BE2C (cell line): ENCODE results near the gene ATP7B.
"Not testable (repeated sequence)": the region's sequence is repeated elsewhere in the genome, so short reads cannot be mapped to it uniquely, and the experiment has no call there.

ENCODE experiments used
- DNase-seq: peaks from one replicate; pipeline ENCODE4 v3.0.0-alpha.2; 2020
- H3K27me3 ChIP-seq: fragments of 250-450 bp; sonication (Bioruptor Pico); 2 replicates; pipeline ENCODE4 v1.5.1; 2020; ENCODE audit warnings: mild to moderate bottlenecking
- H3K36me3 ChIP-seq: fragments of 250-450 bp; sonication (Bioruptor Pico); 2 replicates; pipeline ENCODE4 v1.5.1; 2020; ENCODE audit warnings: mild to moderate bottlenecking
- H3K4me1 ChIP-seq: fragments of 250-450 bp; sonication (Bioruptor Pico); 2 replicates; pipeline ENCODE4 v1.5.1; 2020
- H3K4me3 ChIP-seq: 2 replicates; pipeline ENCODE4 v1.5.1; 2011; ENCODE audit warnings: low read depth, low read length
- H3K9me3 ChIP-seq: fragments of 250-450 bp; sonication (Bioruptor Pico); 2 replicates; pipeline ENCODE4 v1.5.1; 2020
- TF ChIP-seq, protein P1 (sequence below): IDR thresholded peaks from 2 replicates; pipeline ENCODE4 v1.5.1; 2012; ENCODE audit warnings: mild to moderate bottlenecking, low read depth, low read length

Gene ATP7B

DNA sequence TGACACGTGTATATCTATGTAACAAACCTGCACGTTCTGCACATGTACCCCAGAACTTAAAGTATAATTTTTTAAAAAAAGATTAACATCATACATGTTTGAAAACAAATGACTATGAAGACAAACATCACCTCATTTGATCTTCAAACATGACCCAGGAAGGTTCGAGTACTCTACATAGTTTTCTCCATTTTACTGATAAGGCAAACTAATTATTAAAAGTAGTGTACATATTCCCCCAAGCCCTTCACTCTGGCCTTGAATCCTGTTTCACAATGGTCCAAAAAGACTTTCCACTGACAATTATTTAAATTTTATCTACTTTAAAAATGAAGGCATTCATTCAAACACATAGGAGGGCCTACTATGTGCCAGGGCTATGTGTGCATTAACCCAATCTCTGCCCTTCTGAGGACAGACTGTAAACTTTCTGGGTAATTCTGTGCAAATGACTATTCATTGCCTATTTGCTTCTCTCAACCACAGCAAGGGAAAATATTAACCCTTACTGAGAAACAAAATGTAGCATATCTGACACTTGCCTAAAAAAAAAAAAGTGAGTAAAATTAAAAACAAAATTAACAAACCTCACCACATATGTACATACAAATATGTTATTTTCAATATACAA is 22.1 kb downstream of the ATP7B start:
- H3K36me3 ChIP-seq, result no peaks in the 10 kb centered on the region
- DNase-seq, result no peak
- TF ChIP-seq, protein P1, sequence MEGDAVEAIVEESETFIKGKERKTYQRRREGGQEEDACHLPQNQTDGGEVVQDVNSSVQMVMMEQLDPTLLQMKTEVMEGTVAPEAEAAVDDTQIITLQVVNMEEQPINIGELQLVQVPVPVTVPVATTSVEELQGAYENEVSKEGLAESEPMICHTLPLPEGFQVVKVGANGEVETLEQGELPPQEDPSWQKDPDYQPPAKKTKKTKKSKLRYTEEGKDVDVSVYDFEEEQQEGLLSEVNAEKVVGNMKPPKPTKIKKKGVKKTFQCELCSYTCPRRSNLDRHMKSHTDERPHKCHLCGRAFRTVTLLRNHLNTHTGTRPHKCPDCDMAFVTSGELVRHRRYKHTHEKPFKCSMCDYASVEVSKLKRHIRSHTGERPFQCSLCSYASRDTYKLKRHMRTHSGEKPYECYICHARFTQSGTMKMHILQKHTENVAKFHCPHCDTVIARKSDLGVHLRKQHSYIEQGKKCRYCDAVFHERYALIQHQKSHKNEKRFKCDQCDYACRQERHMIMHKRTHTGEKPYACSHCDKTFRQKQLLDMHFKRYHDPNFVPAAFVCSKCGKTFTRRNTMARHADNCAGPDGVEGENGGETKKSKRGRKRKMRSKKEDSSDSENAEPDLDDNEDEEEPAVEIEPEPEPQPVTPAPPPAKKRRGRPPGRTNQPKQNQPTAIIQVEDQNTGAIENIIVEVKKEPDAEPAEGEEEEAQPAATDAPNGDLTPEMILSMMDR, result no peak
- H3K4me1 ChIP-seq, result no peaks in the 10 kb centered on the region
- no peak overlapping the region for H3K4me3 ChIP-seq
- H3K27me3 ChIP-seq, result peaks cover 6% of the 10 kb centered on the region
- H3K9me3 ChIP-seq, result no peaks in the 10 kb centered on the region

DNA sequence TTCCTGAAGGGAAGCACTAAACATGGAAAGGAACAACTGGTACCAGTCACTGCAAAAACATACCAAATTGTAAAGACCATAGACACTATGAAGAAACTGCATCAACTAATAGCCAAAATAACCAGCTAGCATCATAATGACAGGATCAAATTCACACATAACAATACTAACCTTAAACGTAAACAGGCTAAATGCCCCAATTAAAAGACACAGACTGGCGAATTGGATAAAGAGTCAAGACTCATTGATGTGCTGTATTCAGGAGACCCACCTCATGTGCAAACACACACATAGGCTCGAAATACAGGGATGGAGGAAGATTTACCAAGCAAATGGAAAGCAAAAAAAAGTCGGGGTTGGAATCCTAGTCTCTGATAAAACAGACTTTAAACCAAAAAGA is 26.3 kb downstream of the ATP7B start:
- not testable (repeated sequence) for DNase-seq, H3K36me3 ChIP-seq, H3K9me3 ChIP-seq, H3K27me3 ChIP-seq, H3K4me1 ChIP-seq, H3K4me3 ChIP-seq

DNA sequence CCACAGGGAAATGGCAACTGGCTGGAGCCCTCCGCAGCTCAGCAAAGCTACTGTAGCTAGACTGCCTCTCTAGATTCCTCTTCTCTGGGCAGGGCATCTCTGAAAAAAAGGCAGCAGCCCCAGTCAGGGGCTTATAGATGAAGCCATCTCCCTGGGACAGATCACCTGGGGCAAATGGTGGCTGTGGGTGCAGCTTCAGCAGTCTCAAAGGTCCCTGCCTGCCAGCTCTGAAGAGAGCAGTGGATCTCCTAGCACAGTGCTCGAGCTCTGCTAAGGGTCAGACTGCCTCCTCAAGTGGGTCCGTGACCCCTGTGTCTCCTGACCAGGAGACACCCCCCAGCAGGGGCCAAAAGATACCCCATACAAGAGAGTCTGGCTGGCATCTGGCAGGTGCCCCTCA is 28.0 kb downstream of the ATP7B start:
- H3K36me3 ChIP-seq, DNase-seq, H3K4me3 ChIP-seq, H3K27me3 ChIP-seq, H3K4me1 ChIP-seq, H3K9me3 ChIP-seq: not testable (repeated sequence)

DNA sequence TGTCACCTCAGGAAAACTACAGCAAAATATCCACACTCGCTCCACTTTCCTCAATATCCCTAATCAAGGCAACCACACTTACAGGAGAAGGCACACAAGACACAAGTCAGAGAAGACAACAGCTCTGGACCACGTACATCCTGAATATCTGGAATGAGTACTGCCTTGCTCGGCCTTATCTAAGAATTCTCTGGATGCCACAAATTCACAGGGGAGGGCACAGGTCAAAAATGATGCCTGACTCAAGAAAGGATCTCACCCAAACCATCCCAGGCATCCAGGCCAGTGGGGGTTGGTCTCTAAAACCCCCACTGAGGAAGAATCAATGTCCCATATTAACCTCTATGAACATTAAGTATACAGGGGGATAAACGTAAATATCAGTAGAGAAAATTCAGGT is 29.9 kb downstream of the ATP7B start:
- no peak for DNase-seq
- TF ChIP-seq, protein P1, result no peak
- Histone ChIP-seq H3K9me3 (no peaks in the 10 kb centered on the region), H3K4me3 (no peak overlapping the region), H3K4me1 (no peaks in the 10 kb centered on the region), H3K27me3 (peaks cover 2% of the 10 kb centered on the region; the same call in 1 of the 2 replicates), H3K36me3 (no peaks in the 10 kb centered on the region)

DNA sequence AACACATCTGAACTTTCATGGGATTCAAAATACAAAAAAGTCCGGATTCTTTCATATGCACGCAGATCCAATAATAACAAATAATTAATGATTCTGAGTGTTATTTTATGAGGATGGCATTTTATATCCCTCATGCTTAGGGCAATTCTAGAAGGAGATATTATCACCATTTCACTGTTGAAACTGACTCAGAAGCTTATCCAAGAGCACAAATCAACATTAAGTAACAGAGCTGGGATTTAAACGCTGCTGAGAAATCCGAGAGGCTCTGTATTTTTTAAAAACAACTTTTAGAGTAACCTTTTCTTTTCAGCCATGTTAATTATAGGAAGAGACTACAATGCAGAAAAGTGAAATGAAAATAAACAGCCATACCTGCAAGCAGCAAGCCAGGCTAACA is 30.3 kb downstream of the ATP7B start:
- peaks cover 2% of the 10 kb centered on the region; the same call in 1 of the 2 replicates for H3K27me3 ChIP-seq
- H3K9me3 ChIP-seq, result no peaks in the 10 kb centered on the region
- TF ChIP-seq, protein P1, result no peak
- no peak overlapping the region for H3K4me3 ChIP-seq
- no peaks in the 10 kb centered on the region for H3K36me3 ChIP-seq
- H3K4me1 ChIP-seq, result no peaks in the 10 kb centered on the region
- no peak for DNase-seq

DNA sequence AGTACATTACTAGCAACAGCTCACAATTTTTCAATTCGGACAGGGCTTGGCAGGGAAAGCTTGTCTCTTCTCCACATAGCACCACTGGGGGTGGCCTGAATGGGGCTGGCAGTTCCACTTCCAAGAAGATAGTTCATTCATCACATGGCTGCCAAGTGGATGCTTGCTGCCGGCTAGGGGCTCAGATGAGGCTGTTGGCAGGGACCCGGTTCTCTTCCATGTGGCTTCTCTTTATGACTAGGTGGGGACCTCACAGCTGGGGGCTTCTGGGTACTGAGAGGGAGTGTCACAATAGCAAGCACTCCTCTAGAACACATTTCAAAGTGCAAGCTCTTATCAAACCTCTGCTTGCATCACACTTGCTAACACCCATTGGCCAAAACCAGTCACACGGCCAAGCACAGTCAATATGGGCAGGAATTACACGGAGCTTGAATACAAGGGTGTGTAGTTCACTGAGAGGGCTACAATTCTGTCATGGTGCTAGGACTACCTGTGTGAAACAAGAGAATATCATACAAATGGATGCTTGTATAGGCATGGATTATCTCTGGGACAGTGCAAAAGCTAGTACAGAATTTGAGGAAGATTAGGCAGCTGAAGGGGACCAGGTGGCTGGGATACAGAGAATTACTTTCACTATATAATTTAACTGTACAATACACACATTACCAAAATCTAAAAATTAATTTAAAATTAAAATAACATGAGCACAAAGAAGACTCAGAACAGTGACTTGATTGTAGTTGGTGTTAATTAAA is 32.3 kb downstream of the ATP7B start:
- H3K9me3 ChIP-seq, result no peaks in the 10 kb centered on the region
- TF ChIP-seq, protein P1, result no peak
- no peak for DNase-seq
- H3K36me3 ChIP-seq, result no peaks in the 10 kb centered on the region
- H3K4me1 ChIP-seq, result no peaks in the 10 kb centered on the region
- no peaks in the 10 kb centered on the region for H3K27me3 ChIP-seq
- H3K4me3 ChIP-seq, result no peak overlapping the region

DNA sequence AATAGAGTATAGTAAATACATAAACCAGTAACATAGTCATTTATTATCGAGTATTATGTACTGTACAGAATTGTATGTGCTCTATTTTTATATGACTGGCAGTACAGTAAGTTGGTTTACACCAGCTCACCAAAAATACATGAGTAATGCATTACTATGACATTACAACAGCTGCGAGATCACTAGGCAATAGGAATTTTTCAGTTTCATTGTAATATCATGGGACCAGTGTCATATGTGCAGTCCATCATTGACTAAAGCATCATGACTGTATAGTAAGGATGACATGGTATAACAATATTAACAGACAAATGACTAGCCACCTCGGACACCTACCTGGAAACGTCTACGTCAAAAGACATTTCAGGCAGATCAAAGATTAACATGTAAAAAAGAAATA is 33.6 kb downstream of the ATP7B start:
- H3K36me3 ChIP-seq, result no peaks in the 10 kb centered on the region

More for the DNA sequence above, 33.6 kb downstream of the ATP7B start:
- Histone ChIP-seq H3K9me3 (no peaks in the 10 kb centered on the region), H3K4me3 (no peak overlapping the region), H3K27me3 (no peaks in the 10 kb centered on the region), H3K4me1 (no peaks in the 10 kb centered on the region)
- TF ChIP-seq, protein P1, result no peak
- no peak for DNase-seq
